T follicular helper cell (primary cell): ENCODE results near the gene PMM2.
"Not testable (repeated sequence)": the region's sequence is repeated elsewhere in the genome, so short reads cannot be mapped to it uniquely, and the experiment has no call there.

Experiments used
- DNase-seq: peaks from one replicate; pipeline ENCODE4 v3.0.0-alpha.2; 2020; ENCODE audit warnings: low read depth

Gene PMM2

DNA sequence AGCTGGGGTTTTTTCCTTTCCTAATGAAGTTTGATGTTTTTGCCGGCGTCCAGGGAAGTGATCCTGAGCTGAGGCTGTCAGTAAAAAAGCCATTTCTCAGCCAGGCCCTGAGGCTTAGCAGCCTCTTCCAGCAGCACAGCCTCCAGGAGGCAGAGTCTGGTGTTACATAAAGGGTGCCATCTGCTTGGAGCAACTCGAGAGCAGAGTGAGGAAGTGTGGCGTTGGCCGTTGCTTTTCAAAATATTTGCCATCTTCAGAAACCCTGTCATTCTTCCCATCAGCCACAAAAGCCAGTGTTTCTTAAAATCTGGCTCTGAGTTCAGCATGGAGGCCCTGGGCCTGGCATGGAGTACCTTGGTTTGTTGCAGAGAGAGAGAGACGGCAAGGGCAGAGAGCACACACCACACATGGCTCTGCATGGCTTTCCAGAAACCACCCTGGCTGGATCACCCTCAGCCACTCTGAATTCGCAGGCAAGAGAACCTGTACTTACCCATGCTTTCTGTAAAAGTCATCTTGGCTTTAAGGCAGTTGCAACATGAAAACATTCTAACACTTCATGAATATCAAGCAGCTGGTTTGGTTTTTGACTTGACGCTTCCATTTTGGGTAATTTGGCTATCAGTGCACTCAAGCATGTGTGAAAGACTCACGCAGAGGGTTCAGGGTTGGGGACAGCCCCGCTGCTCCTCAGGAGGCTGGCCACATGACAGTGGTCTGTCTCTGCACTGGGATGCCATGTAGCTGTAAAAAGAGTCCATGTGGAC is 21.0 kb downstream of the PMM2 start:
- DNase-seq = no peak

DNA sequence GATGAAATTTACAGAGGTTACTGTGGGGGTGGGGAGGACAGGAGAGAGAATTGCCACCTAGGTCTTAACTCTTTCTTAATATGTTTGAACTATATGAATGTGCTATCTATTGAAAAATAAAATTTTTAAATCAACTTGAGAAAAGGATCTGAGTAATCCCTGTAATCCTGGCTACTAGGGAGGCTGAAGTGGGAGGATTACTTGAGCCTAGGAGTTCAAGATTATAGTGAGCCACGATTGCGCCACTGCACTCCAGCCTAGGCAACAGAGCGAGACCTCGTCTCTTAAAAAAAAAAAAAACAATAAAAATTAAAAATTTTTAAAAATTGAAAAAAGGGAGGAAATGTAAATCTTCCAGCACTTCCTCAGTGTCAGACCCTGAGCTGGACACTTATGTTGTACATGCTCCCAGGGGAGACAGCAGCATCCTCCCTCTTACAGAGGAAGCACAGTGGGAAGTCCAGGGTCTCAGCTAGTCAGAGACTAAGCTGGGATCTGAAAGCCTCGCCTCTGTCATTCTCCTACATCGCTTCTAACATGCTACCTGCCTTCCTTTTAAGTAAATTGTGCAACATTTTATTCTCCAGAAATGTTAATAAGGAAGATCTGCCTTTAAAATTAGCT is 21.9 kb downstream of the PMM2 start:
- no peak for DNase-seq

DNA sequence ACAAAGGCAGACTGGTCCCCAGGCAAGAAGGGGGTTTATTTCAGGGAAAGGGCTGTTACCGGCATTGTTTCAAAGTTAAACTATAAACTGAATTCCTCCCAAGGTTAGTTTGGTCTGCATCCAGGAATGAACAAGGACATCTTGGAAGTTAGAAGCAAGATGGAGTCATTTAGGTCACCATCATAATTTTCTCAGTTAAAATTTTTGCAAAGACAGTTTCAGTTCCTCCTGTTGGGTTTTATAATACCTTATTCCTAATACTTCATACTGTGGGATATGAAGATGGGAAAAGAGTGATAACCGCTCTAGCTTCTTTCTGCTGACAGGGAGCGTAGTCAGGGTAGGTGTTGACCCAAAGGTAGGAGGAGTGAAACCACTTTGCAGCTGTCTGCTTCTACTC is 24.8 kb downstream of the PMM2 start:
- DNase-seq = no peak

DNA sequence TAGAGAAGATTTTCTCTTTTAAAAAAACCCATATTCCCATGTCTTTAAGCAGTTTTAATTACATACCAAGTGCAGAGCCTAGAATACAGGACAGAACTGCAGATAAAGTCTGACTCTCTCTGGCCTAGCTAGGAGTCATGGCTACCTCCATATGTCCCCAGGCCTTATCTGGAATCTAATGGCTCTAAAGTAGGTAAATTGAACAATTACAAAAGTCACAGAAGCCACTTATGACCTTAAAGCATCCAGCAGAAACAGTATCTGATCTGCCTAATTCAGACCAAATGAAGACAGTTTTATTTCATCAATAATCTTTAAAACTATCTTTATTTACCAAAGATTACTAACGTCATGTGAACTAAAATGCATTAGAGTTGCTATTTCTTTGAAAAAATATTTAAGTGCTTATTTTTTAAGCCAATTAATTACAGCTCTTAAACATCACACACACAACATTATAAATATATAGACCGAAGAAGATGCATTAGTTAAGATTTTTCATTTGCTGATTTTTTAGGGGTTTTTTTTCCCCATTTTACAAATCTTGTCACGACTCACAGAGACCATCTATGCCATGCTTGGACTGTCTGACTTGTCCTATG is 28.7 kb downstream of the PMM2 start:
- no peak for DNase-seq

DNA sequence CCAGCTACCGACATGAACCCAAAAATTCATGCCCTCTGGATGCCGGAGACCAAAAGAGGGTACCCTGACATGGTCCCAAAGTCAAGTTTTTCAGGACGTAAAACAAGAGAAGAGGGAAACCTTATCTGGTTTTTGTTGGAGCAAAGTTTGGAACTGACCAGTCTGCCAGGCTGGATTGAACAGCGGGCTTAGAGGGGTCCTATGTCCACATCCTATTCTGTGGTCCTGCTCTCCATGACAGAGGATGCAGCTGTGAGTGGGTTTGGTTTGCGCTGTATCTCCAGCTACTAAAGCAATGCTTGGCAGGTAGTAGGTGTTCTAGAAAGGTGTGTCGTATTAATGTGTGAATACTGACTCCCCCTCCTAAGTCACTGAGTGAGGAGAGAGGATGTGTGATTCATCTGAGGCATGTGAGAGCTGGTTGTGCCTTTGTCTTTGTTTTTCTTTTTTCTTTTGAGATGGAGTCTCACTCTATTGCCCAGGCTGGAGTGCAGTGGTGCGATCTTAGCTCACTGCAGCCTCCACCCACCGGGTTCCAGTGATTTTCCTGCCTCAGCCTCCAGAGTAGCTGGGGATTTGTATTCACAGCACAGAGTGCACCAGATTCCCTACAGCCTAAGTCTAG is 31.0 kb downstream of the PMM2 start:
- DNase-seq = no peak

DNA sequence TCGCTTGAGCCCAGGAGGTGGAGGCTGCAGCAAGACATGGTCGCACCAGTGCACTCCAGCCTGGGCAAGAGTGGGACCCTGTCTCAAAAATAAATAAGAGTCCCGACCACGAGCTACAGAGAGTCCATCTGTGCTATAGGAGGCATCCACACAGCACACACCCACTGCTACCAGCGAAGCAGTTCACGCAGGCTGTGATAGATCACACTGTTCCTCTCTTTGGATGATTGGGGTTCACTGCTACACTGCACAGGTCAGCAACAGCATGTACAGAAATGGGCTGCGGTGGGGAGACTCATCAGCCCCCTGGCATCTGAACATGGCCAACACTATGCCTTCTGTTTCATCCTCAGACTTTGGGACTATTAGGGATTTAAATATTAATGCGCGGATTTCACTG is 33.8 kb downstream of the PMM2 start:
- DNase-seq = no peak

DNA sequence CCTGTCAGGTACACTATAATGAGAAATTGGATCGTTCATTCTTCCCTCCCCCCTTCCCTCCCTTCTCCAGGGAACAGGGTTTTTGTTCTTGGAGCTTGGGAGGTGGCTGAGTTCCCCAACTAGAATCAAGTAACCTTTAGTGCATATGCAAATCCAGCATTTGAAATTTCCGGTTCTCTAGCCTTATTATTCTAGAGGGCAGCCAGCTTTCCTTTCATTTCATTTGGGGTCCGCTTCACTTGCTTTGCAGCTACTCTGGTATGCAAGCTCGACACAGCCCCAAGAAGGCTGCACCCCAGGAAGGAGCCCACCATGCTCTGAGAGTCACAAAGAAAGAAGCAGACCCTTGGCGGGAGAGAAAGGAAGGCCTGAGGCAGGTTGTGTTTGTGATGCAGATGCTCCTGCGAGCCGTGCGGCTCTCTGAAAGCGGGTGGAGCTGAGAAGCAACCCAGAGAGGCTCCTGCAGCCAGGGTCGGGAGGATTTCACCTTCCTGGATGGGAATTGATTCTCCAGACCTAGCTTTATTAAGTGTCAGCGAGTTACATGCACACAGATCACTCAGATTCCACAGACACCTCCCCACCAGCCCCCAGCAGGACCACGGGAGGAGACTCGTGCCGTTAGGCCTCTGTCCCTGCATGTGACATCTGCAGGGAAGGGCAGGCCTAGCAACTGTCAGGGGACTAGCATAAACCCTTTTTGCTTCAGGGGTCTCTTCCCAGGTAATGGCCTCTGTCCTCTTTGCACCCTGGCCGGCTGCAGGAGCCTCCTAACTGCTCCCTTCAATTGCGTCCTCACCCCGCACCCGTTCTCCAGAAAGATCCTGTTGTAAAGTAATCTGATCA is 34.5 kb downstream of the PMM2 start:
- no peak for DNase-seq

DNA sequence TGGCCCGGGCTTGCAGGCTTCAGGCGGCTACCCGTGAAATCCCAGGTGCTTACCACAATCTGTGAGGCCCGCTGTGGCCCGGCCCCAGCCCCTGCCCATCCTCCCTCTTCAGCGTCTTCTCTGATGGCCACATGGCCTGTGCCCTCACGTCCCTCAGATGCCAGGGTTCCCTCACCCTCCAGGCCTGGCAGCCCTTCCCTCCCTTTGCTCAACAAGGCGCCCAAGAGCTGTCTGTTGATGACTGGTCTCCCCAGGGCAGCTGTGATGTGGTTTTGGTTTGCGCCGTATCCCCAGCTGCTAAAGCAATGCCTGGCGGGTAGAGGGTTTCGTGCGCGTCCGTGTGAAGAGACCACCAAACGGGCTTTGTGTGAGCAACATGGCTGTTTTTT is 35.1 kb downstream of the PMM2 start:
- no peak for DNase-seq

DNA sequence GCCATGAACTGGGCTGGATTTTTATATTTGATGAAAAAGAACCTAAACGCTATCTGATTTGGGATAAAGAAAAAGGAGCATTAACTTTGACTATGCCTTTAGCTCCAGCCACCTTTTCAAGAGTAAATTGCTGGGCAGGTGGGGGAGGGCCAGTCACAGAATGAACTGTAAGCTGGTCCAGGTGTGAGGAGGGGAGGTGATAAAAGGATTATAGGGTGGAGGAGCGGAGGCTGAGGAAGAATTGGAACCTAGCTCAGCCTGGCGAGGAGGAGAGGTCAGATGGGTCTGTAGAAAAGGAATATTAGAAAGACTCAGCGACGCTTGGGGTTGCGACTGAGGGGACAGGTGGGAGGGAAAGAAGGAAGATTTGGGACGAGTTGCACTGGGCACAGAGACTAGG is 39.2 kb downstream of the PMM2 start:
- not testable (repeated sequence) for DNase-seq

DNA sequence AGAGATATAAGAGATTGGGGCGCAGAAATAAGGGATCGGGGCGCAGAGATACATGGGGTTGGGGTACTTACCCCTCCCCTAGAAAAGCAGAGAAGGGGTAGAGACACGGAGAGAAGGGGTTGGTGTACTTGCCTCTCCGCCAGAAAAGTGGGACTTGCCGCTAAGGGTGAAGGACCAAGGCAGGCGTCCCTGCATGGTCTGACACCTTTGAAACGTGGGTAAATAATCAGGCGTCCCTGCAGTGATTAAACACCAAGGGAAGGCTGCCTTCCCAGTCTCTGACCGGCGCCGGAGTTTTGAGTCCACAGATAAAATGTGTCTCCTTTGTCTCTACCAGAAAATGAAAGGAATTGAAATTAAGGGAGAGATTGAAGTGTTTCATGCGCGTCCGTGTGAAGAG is 40.0 kb downstream of the PMM2 start:
- not testable (repeated sequence) for DNase-seq

DNA sequence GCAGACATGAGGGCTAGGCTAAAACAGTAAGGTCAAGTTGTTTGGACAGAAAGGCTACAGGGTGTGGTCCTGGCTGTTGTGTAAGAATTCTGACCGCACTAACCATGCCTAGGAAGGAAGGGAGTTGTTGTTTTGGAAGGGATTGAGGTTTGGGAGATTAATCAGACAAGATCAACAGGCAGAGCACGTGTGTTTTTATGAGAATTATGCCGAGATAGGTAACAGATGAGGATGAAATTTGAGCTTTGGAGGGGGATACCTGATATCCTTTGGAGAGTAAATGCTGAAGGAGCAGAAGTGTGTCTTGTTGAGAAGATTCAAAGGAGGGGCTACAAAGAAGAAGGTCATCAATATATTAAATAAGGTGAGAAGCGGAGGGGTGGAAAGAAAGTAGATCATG is 44.4 kb downstream of the PMM2 start:
- DNase-seq = not testable (repeated sequence)

DNA sequence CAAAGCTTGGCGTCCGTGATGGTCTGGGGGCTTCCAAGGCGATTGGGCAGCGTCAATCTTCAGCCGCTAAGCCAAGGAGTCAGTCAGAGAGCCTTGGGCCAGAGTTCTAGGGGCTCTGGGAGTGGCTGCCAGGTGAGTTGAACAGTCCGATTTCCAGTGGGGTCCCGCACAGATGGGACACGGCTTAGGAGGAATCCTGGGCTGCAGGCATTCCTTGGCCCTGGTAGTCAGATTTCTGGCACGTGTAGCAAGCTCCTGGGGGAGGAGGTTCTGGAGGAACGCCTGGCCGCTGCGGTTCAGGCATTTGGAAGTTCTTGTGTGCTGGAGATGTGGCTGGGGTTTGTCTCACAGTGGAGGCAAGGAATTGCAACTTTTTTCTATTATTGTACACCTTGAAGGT is 45.7 kb downstream of the PMM2 start:
- DNase-seq = not testable (repeated sequence)

DNA sequence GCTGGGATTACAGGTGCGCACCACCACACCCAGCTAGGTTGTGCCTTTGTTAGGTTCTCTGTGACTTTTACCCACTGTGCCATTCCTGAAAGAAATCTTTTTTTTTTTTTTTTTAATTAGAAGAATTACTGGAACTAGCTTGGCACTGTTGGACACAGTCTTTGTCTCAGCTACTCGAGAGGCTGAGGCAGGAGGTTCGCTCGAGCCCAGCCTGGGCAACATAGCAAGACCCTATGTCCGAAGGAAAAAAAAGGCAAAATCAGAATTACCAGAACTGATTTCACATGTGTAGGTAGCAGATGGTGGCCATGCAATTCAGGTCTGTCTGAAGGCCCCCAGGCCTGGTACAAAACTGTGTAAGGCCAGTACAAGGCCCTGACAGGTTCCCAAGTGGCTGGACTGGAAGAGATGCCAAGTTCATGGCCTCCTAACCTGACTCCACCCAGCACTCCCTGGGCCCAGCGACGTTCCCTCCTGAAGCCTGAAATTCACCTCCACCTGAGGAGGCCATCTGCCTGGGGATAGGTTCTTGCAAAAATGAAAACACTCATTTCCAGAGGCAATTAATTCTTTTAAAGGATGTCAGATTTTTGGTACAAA is 48.2 kb downstream of the PMM2 start:
- DNase-seq = no peak

DNA sequence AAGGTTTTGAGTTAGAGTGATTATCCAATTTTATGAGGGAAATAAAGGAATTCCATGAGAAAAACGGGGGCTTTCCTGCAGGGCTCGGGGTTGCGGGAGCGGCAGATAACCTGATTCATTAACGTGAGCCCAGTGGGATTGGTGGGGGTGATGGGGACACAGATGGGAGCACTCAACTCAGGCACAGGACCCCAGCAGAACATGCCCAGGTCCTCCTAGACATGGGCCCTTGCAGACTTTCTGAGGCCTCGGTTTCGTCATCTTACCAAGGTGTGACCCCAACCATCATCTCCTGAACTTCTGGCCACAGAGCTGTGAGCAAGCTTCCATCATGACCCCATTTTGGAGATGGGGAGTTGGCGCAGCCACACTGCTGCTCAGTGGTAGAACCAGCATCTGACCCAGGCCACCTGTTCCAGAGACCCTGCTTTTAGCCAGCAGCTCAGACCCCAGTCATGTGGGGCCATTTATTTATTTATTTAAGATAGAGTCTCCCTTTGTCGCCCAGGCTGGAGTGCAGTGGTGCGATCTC is 48.8 kb downstream of the PMM2 start:
- DNase-seq = no peak

DNA sequence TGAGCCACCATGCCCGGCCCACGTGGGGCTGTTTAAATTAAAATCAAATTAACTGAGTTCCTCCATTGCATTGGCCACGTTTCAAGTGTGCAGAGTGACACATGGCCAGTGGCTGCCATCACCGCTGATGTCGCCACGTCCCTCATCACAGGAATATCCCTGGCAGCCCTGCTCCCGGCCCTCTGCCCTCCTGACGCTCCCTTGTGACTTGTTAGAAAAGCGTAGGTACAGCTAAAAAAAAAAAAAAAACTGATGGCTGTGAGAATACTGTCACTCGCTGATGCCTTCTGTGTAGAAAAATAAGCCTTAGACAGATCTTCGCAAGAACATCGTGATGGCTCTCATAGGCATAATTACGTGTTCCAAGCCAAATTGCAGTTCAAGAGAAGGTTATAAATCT is 49.5 kb downstream of the PMM2 start:
- DNase-seq = no peak

DNA sequence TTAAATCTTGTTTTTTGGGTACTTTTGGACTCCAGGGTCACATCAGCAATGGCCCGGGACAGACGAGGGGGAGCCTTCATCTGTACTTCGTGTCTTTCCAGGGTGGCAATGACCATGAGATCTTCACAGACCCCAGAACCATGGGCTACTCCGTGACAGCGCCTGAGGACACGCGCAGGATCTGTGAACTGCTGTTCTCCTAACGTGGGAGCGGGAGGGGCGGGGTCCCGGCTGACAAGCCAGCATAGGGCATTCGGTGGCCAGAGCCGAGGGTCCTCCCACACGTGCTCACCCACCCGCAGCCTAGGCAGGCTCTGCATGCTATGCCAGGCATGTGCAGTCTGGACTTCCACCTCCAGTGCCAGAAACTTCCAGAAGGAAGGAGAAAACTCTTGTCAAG is 50.0 kb downstream of the PMM2 start:
- no peak for DNase-seq

DNA sequence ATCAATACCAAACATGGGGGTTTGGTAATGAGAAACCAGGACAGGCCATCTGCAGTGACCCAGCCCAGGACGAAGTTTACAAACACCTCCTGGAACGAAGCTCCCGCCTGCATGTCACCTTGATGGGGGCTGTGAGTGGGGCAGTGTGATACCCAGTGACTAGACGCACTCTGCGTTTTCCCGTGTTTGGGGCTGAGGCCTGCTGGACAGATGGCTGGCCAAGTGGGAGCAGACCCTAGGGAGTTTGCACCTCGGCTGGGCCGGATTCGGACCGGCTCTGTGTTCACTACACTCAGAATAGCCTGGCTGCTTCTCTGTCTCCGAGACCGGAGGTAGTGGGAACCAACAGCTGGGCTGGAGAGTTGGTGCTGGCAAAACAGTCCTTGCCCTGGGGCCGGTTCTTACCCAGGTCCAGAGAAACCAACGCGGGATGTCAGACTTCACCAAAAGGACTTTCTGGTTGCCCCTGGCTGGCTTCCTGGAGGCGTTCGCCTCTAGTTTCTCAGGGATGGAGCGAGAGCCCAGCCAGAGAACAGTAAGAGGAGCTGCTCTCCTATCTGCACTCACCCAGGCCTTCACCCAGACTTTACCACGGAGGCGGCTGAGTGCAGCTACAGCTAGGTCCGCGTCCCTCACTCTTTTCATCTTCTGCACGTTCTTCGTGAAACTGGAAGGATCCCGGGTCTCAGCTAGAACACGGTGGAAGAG is 50.7 kb downstream of the PMM2 start:
- no peak for DNase-seq

DNA sequence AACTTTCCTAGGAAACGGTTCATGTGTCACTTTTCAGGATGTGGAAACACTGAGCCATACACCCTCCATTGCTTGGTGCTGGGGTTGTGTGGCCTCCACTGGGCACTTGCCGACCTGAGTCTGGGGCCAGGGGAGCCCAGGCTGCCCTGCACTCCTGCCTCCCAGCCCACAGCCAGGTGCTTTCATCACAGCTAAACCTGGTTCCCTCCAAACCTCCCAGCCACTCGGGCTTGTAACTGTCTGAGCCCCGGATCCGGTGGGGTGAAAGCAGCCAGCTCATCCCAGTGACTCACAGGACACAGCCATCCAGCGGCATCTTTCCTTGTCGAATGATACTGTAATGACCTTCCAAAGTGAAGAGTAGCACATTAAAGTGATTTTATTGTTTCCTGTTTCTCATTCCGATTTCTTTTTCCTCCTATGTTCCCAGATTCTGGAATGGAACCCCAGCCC is 51.3 kb downstream of the PMM2 start:
- no peak for DNase-seq

DNA sequence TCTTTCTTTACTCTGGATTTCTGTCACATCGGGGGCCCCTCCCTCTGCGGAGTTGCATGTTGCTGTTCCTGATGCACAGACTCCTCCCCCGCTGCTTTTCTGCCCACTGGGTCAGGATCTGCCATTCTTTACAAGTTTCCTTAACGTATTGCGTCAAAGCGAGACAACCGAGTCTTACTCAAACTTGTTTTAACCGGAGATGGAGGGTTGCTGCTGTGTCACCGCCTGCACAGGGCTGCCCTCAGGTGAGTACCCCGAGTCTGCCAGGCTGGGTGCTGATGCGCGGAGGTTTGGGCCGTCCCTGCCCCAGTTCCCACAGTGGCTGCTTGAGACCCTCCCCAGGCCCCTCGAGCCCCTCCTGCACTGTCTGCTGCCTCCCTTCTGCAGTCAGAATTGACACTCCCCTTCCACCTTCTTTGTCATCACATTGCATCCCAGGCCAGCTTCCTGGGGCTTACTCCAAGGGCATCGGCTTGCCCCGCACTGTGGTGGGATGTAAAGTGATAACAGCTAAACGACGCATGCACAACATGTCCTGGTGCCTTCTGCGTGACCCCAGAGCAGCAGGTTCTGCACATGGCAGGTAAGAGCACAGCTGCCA is 51.9 kb downstream of the PMM2 start:
- no peak for DNase-seq

DNA sequence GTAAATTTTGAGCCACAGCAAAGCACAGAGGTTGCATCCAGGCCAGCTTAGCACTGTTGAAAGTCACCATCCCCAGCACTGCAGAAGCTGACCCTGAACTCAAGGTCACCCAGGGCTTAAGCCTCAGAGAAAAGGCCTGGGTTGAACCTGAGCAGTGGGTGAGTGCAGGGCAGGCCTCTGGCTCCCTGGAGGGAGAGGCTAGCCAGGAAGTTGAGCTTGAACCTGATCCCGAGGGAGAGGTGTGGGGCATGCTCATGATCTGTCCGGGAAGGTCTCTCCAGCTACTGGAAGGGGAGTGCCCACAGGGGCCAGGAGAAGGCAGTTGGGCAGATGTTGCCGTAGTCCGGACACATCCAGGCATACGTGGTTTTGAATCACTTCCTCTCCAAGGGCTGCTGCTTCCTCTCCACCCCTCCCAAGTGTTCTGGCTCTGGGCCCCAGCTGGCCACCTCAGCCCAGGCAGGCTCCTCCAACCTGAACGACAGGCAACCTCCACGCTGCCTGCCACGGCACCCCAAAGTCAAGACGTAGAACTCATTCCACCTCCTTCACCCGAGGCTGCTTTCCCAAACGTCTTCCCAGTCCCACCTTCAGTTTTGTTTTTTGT is 52.7 kb downstream of the PMM2 start:
- no peak for DNase-seq
